Measurements from ENCODE around the gene TTC28.

- TF ChIP-seq CTCF (conservative IDR thresholded peaks at IDR 0.05 in 1 of 2, IDR thresholded peaks at IDR 0.05 in 1 of 2; ENCODE audit: low read depth in 1 of 2, low read length in 2 of 2), result no peak
- no peak for TF ChIP-seq EZH2 (IDR thresholded peaks at IDR 0.05; ENCODE audit: low read length, missing control alignments)
Observed at GRCh38 chr22:28205926-28206325, 473.7 kb downstream of the TTC28 start.
